ENCODE data around the gene BMP7. TPM values are rescaled to one million over a fixed set of nuclear protein-coding genes. Genes with fewer than 3 reads are reported as not detected.
A peak's percentile ranks its signal among the peaks of the same experiment; 100 is the strongest.

BMP7 gene
- total RNA-seq, 1 donor = not detected

DNA sequence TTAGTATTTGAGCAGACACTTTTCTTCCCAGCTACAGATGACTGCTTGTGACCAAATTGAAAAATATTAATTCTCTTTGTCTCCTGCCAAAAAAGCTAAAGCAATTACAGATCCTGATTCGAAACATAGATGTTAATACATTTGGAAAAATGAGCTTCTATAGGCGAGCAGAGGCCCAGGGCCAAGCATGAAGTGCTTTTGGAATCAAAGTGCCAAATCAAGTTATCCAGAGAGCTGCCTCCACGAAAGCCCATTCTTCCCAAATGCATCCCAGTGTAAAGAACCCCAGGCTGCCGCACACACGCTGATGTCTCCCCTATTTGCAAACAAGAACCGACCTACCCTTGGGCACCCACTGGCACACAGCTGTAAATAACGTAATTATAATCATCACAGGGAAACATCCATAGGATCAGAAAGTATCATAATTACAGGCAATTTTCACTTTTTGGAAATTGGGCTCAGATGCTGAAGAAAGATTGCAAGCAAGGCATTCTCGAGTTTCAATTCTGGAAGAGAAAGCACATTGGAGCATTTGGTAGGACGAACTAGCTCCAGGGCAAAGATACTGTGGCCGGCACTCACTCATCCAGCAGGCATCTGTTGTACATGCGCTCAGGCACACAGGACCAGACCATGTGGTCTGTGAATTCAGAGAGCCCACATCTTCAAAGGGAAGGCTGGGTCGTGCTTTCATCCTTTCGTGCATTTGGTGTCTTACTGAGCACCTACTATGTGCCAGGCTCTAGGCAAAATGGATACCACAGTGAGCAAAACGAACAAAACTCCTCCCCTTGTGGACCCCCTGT is 45.9 kb downstream of the BMP7 start:
- peak; percentile 58 for DNase-seq (ENCODE audit: insufficient read length, low spot score, missing footprints)

GRCh38 chr20:57219071-57219677 is 47.3 kb downstream of the BMP7 start:
- no peaks in the 10 kb centered on the region for H3K79me2 ChIP-seq (ENCODE audit: insufficient read depth, low read length)
- no peaks in the 10 kb centered on the region for H3K36me3 ChIP-seq (ENCODE audit: insufficient read depth, low read length)
- H3K9me3 ChIP-seq (ENCODE audit: low read depth, low read length) = no peaks in the 10 kb centered on the region
- H3K4me1 ChIP-seq (ENCODE audit: insufficient read depth, low read length) = no peaks in the 10 kb centered on the region
- H4K20me1 ChIP-seq (ENCODE audit: insufficient read depth, low read length) = no peaks in the 10 kb centered on the region
- H3K4me3 ChIP-seq (ENCODE audit: insufficient read depth, low read length) = no peak overlapping the region
- no peak overlapping the region for H2AFZ ChIP-seq (ENCODE audit: low read length)
- no peak overlapping the region for H3K27ac ChIP-seq (ENCODE audit: low read depth, low read length)
- TF ChIP-seq, protein P1, sequence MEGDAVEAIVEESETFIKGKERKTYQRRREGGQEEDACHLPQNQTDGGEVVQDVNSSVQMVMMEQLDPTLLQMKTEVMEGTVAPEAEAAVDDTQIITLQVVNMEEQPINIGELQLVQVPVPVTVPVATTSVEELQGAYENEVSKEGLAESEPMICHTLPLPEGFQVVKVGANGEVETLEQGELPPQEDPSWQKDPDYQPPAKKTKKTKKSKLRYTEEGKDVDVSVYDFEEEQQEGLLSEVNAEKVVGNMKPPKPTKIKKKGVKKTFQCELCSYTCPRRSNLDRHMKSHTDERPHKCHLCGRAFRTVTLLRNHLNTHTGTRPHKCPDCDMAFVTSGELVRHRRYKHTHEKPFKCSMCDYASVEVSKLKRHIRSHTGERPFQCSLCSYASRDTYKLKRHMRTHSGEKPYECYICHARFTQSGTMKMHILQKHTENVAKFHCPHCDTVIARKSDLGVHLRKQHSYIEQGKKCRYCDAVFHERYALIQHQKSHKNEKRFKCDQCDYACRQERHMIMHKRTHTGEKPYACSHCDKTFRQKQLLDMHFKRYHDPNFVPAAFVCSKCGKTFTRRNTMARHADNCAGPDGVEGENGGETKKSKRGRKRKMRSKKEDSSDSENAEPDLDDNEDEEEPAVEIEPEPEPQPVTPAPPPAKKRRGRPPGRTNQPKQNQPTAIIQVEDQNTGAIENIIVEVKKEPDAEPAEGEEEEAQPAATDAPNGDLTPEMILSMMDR (IDR thresholded peaks at IDR 0.05; ENCODE audit: extremely low read depth, low read depth, low read length) = no peak
- no peaks in the 10 kb centered on the region for H3K27me3 ChIP-seq (ENCODE audit: insufficient read depth, low read length)
- DNase-seq (ENCODE audit: insufficient read length, low spot score, missing footprints) = peak; percentile 11
- H3K4me2 ChIP-seq (ENCODE audit: insufficient read depth, low read length) = no peak overlapping the region

More for the DNA sequence above, 45.9 kb downstream of the BMP7 start:
- Histone ChIP-seq H4K20me1 (ENCODE audit: insufficient read depth, low read length) (no peaks in the 10 kb centered on the region), H3K79me2 (ENCODE audit: insufficient read depth, low read length) (no peaks in the 10 kb centered on the region), H3K4me3 (ENCODE audit: insufficient read depth, low read length) (no peak overlapping the region), H2AFZ (ENCODE audit: low read length) (no peak overlapping the region), H3K9me3 (ENCODE audit: low read depth, low read length) (no peaks in the 10 kb centered on the region), H3K4me1 (ENCODE audit: insufficient read depth, low read length) (no peaks in the 10 kb centered on the region), H3K27ac (ENCODE audit: low read depth, low read length) (no peak overlapping the region), H3K4me2 (ENCODE audit: insufficient read depth, low read length) (no peak overlapping the region), H3K36me3 (ENCODE audit: insufficient read depth, low read length) (no peaks in the 10 kb centered on the region), H3K27me3 (ENCODE audit: insufficient read depth, low read length) (no peaks in the 10 kb centered on the region)
- TF ChIP-seq, protein P1 (IDR thresholded peaks at IDR 0.05; ENCODE audit: extremely low read depth, low read depth, low read length) = no peak

DNA sequence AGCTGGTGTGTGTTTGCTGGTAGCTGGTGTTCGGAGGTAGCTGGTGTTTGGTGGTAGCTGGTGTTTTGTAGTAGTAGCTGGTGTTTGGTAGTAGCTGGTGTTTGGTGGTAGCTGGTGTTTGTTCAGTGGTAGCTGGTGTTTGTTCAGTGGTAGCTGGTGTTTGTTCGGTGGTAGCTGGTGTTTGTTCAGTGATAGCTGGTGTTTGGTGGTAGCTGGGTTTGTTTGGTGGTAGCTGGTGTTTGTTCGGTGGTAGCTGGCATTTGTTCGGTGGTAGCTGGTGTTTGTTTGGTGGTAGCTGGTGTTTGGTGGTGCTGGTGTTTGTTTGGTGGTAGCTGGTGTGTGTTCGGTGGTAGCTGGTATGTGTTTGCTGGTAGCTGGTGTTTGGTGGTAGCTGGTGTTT is 48.0 kb downstream of the BMP7 start:
- TF ChIP-seq, protein P1 (IDR thresholded peaks at IDR 0.05; ENCODE audit: extremely low read depth, low read depth, low read length) = no peak
- no peak overlapping the region for H2AFZ ChIP-seq (ENCODE audit: low read length)
- H3K27me3 ChIP-seq (ENCODE audit: insufficient read depth, low read length) = no peaks in the 10 kb centered on the region
- no peak overlapping the region for H3K4me2 ChIP-seq (ENCODE audit: insufficient read depth, low read length)
- DNase-seq (ENCODE audit: insufficient read length, low spot score, missing footprints) = no peak
- no peak overlapping the region for H3K4me3 ChIP-seq (ENCODE audit: insufficient read depth, low read length)
- no peaks in the 10 kb centered on the region for H3K9me3 ChIP-seq (ENCODE audit: low read depth, low read length)
- H4K20me1 ChIP-seq (ENCODE audit: insufficient read depth, low read length) = no peaks in the 10 kb centered on the region
- no peaks in the 10 kb centered on the region for H3K79me2 ChIP-seq (ENCODE audit: insufficient read depth, low read length)
- H3K4me1 ChIP-seq (ENCODE audit: insufficient read depth, low read length) = no peaks in the 10 kb centered on the region
- no peaks in the 10 kb centered on the region for H3K36me3 ChIP-seq (ENCODE audit: insufficient read depth, low read length)
- no peak overlapping the region for H3K27ac ChIP-seq (ENCODE audit: low read depth, low read length)

- H3K27me3 ChIP-seq (ENCODE audit: insufficient read depth, low read length) = no peaks in the 10 kb centered on the region
Measured at GRCh38 chr20:57217802-57218201, 48.6 kb downstream of the BMP7 start.

More at GRCh38 chr20:57217802-57218201, 48.6 kb downstream of the BMP7 start:
- Histone ChIP-seq H3K4me3 (ENCODE audit: insufficient read depth, low read length) (no peak overlapping the region), H3K4me2 (ENCODE audit: insufficient read depth, low read length) (no peak overlapping the region), H3K79me2 (ENCODE audit: insufficient read depth, low read length) (no peaks in the 10 kb centered on the region), H3K27ac (ENCODE audit: low read depth, low read length) (no peak overlapping the region), H3K9me3 (ENCODE audit: low read depth, low read length) (no peaks in the 10 kb centered on the region), H4K20me1 (ENCODE audit: insufficient read depth, low read length) (no peaks in the 10 kb centered on the region), H3K36me3 (ENCODE audit: insufficient read depth, low read length) (no peaks in the 10 kb centered on the region), H2AFZ (ENCODE audit: low read length) (no peak overlapping the region), H3K4me1 (ENCODE audit: insufficient read depth, low read length) (no peaks in the 10 kb centered on the region)
- DNase-seq (ENCODE audit: insufficient read length, low spot score, missing footprints) = peak; percentile 74
- TF ChIP-seq, protein P1 (IDR thresholded peaks at IDR 0.05; ENCODE audit: extremely low read depth, low read depth, low read length) = no peak

Data from osteoblast (primary cell).